ENCODE results near the gene CDK15.

Gene CDK15

DNA sequence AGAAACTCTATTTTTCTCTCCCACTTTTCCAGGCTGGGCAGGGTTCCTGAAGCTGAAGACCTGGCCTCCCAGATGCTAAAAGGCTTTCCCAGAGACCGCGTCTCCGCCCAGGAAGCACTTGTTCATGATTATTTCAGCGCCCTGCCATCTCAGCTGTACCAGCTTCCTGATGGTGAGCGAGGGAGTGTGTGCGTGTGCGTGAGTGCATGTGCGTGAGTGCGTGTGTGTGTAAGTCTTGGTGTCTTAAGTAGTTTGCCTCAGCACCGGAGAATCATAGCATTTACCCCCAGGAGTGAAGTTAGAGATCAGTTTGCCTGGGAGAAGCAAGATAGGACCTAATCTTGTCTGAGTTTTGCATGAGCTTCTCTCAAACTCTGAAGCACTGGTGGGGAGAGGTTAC lies 73.7 kb downstream of the CDK15 start:
- DNase-seq, result no peak

DNA sequence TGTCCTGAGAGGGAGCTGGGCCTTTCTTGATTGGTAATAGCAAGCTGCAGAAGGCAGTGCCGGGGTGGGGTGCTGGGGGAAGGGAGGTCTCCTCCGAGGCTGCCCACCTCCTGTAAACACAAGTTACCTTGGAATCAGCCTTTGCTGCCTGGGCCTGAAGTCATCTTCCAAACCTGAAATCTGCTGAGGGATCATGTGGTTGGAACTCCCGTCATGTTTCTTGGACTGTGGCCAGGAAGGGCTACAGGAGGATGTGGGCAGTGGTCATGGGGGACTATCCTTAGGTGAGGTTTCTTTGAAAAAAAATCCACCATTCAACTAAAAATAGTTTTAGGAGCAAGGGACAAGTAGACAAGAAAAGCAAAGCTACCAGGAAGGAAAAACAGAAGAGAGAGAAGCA lies 74.2 kb downstream of the CDK15 start:
- DNase-seq, result no peak

- DNase-seq, result no peak
These were observed 74.8 kb downstream of the CDK15 start for GRCh38 chr2:201880993-201881611.

GRCh38 chr2:201881741-201882140 lies 75.4 kb downstream of the CDK15 start:
- no peak for DNase-seq

DNA sequence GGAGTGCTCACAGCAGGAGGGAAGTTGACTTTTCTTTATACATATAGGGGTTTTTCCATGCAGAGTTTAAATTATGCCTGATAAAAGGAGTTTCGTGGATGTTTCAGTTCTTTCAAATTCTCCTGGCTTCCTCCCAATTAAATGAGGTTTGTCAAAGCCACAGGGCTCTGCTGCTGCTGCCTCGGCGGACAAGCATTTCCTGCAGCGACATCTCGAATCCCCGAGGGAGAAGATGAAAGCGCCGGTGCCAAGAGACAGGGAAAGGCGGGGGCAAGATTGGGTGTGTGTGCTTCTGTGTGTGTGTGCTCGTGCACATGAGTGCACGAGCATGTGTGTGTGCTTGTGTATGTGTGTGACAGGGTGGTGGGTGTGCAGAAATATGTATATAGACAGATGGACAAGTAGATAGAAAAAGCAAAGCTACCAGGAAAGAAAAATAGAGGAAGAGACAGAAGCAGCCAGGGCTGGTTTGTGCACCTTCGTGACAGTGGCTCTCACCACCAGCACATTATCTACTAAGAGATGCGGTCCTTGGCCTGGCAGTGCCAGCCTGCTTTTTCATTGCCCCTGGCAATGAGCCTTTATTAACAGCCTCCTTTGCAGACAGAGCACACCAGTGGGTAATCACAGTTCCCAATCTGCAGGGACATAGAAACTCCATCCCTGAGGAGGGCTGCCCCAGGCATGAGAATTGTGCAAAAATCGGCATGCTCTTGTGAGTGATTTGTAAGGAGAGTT lies 76.2 kb downstream of the CDK15 start:
- no peak for DNase-seq

- no peak for DNase-seq
These were observed 77.5 kb downstream of the CDK15 start for GRCh38 chr2:201883606-201884369.

DNA sequence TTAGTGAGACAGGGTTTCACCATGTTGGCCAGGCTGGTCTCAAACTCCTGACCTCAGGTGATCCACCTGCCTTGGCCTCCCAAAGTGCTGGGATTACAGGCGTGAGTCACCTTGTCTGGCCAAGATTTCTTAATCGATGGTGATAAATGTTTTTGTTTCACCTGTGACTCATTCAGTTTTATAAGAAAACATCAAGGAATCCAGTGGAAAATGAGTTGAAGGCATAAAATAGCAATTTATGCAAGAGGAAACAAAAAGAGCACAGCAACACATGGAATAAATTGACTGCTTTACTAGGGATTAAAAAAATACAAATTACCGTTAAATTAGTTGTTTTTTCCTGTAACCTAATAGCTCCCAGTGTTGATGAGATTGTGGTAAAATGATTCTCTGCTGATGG lies 80.2 kb downstream of the CDK15 start:
- no peak for DNase-seq

GRCh38 chr2:201887773-201888425 lies 81.6 kb downstream of the CDK15 start:
- DNase-seq, result no peak

DNA sequence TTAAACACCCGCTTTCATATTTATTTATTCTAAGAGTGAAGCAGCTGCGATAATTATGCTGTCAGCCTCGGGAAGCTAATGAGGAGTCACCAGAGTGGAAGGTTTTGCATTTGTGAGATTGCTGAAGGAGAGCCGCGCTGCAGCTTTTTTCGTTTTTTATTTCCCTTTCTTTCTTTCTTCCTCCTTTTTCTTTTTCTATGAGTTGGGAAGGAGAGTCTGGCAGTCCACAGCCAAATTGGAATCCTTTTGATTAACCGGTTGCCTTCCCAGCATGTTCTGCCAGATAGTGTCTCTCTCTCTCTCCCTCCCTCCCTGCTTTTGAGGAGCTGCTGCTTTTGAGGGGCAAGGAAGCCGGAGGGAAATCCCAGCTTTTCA lies 82.1 kb downstream of the CDK15 start:
- DNase-seq, result no peak

GRCh38 chr2:201890453-201890852 lies 84.1 kb downstream of the CDK15 start:
- DNase-seq, result no peak

GRCh38 chr2:201891676-201892075 lies 85.3 kb downstream of the CDK15 start:
- DNase-seq, result no peak

GRCh38 chr2:201892516-201892915 lies 86.2 kb downstream of the CDK15 start:
- no peak for DNase-seq

GRCh38 chr2:201900362-201900761 lies 94.0 kb downstream of the CDK15 start:
- no peak for DNase-seq

GRCh38 chr2:201901786-201902185 lies 95.4 kb downstream of the CDK15 start:
- no peak for DNase-seq

DNA sequence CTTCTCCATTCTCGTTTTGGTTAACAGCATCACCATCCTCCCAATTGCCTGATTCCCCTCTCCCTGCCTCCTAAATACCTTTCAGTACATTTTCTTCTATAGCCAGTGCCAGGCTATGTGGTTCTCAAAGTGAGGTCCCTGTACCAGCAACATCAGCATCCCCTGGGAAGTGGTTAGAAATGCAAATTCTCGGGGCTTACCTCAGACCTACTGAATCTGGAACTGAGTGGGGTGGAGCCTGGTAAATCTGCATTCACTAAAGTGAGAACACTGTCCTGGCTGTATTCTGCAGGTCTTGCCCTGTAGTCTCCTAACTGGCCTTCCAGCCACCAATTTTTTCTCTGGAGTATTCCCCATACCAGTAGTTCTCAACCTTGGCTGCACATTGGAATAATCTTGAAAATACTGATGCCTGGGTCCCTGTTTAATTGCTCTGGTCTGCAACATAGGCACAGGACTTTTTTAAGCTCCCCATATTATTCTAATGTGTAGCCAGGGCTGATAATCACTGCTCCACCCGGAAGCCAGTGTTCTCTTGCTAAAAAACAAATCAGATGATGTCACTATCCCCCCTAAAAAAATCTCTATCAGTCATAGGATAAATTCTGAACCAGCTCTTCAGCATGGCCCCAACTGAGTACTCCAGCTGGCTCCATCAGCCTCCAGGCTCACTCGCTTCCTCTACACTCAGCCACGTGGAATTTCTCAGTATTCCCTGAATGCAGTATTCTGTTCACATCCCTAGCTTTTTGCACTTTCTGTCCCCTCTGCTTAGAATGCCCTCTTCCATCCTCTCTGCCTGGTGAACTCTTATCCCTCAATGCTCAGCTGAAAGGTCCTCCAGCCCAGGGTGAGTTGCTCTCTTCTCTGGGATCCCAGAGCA lies 98.4 kb downstream of the CDK15 start:
- no peak for DNase-seq

GRCh38 chr2:201906777-201907562 lies 100.6 kb downstream of the CDK15 start:
- DNase-seq, result no peak

DNA sequence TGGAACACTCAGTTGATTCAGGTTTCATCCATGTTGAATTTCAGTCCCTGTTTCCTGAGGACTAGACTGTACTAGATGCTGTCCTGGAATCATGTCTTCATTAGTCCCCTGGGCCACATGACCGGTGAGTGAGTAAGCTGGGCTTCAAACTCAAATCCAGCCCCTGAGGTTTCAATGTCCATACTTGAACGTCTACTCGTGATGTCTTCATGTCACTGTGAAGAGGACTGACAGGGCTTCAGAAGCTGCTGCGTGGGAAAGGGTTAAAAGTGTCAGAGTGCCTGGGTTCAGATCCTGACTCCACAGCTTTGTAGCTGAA lies 101.2 kb downstream of the CDK15 start:
- no peak for DNase-seq

DNA sequence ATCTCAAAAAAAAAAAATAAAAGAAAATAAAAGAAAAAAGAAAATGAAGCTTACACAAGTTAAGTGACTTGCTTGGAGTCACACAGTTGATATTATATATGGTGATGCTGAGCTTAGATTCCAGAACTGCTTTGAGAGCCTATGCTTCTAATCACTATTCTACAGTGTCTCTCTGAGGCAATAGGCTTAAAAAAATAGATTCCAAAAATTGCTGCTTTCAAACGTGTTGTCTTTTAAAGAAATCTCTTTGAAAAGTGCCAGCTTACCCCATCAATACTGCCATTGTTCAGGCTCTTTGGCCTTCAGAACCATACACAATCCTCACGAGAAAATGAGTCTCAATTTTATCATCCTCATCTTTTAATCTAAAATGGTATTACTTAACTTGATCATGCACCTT lies 102.6 kb downstream of the CDK15 start:
- DNase-seq, result no peak

GRCh38 chr2:201909348-201909747 lies 103.0 kb downstream of the CDK15 start:
- no peak for DNase-seq

DNA sequence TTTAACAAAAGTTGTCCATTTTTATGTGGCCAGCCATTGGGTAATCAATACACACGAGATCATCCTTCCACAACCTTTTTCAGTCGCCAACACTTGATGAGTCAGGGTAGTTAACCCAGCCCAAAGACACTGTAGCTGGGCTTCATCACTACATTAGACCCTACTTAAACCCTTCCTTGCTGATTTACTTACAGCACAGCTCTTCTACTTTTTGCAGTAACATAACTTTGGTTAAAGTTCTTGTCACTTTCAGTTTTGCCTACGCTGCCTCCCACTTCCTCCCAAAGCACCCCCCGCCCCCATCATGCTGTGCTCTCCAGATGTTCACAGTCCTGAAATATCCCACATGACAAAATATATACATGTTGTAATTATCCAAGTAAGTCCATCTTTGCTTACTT lies 103.6 kb downstream of the CDK15 start:
- DNase-seq, result no peak

DNA sequence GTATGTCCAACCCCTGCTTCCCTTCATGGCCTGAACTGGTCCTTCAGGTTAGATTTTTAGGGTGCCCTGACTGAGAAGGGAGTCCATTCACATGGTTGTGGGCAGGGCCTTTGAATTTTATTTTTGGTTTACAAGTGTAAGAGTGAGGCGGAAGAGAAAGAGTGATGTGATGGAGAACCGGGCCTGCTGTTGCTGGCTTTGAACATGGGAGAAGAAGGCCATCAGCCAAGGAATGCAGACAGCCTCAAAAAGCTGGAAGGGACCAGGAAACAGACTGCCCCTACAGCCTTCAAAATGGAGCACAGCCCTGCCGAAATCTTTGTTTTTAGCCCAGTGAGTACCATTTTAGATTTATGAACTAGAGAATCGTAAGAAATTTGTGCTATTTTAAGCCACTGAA lies 105.0 kb downstream of the CDK15 start:
- DNase-seq, result no peak

DNA sequence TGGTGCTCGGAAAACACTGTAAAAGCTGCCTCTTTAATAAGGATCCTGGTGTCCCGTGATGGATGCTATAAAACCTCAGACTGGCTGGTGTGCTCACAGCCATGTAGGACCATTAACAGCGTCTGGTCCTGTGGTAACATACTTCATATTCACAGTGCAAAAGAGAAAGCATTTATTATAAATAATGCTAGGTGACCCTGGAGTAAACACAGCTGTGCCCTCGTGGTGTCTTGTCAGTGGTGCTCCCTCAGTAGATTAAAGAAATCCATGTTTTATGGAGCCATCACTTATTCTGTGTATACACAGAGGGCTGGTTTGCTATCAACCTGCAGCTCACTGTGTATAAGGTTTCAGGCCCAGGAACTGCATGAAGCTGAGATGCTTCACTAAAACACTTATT lies 106.9 kb downstream of the CDK15 start:
- no peak for DNase-seq

Data from activated T-cell treated with anti-CD3 and anti-CD28 coated beads, Interleukin-2, amount 50 U/mL, for 48 hours (primary cell).